Kidney (tissue), 14 donors: Measurements from ENCODE around the gene HERC4. TPM values are rescaled to one million over a fixed set of nuclear protein-coding genes. Genes with fewer than 3 reads are reported as not detected.
"Not testable (repeated sequence)": the region's sequence is repeated elsewhere in the genome, so short reads cannot be mapped to it uniquely, and the experiment has no call there.

Source experiments
- DNase-seq, 5 donors: peaks; one replicate each; pipeline ENCODE4 v3.0.0-alpha.2; 2013 to 2020
- FAIRE-seq: peaks from 2 replicates; lab custom pipeline; 2012; peaks lifted over from hg19 to GRCh38; lab: Jason Lieb, UNC
- H3K27ac ChIP-seq, 2 donors: one replicate each; pipeline ENCODE4 v1.7.0; 2013; ENCODE audit warnings: low read depth in 2 of 2, low read length in 2 of 2, inconsistent platforms in 1 of 2
- H3K27me3 ChIP-seq: one replicate; pipeline ENCODE4 v1.7.1; 2013; ENCODE audit warnings: low read length, inconsistent platforms; ENCODE audit not compliant: control insufficient read depth, insufficient read depth
- H3K36me3 ChIP-seq, 3 donors: one replicate each; pipeline versions ENCODE4 v1.7.0 to v1.7.1; 2013; ENCODE audit warnings: low read length in 3 of 3, control low read depth in 1 of 3, inconsistent platforms in 1 of 3; ENCODE audit not compliant: insufficient read depth in 3 of 3, control insufficient read depth in 2 of 3
- H3K4me1 ChIP-seq, 3 donors: one replicate each; pipeline versions ENCODE4 v1.7.0 to v1.7.1; 2013; ENCODE audit warnings: low read length in 3 of 3, inconsistent platforms in 1 of 3, low read depth in 1 of 3; ENCODE audit not compliant: control insufficient read depth in 2 of 3, insufficient read depth in 2 of 3
- H3K4me3 ChIP-seq, 3 donors: one replicate each; pipeline versions ENCODE4 v1.7.0 to v1.8.1; 2013; ENCODE audit warnings: low read length in 3 of 3, control low read depth in 1 of 3, inconsistent platforms in 1 of 3
- H3K9ac ChIP-seq, 3 donors: one replicate each; pipeline versions ENCODE4 v1.7.0 to v1.7.1; 2013; ENCODE audit warnings: low read length in 3 of 3, control low read depth in 1 of 3, inconsistent platforms in 1 of 3
- H3K9me3 ChIP-seq, 3 donors: one replicate each; pipeline versions ENCODE4 v1.7.0 to v1.7.1; 2013; ENCODE audit warnings: low read length in 3 of 3, control low read depth in 1 of 3, inconsistent platforms in 1 of 3; ENCODE audit not compliant: control insufficient read depth in 2 of 3, insufficient read depth in 1 of 3
- intact Hi-C: fragments of 100-400 bp; cut with DNase I; formaldehyde crosslinking; loops from one replicate; pipeline ENCODE4 v1.11.1; 2022
- polyA plus RNA-seq: library from polyadenylated mRNA; stranded (reverse); fragments of 350-450 nt; fragmentation: Illumina TruSeq; extraction: RNeasy Lipid Tissue Mini Kit (QIAGEN cat#74804); gene quantifications from one replicate; pipeline ENCODE4 v1.2.3, GENCODE V29; 2014; ENCODE audit warnings: low read depth, low replicate concordance; ENCODE audit not compliant: insufficient read depth
- total RNA-seq: library from RNA; stranded (reverse); fragmentation: NEBNext Ultra II Directional; extraction: Animal tissue kit (Norgen Biotek cat#: 25700); gene quantifications from one replicate; pipeline ENCODE4 v1.2.1, GENCODE V29; 2021
- TF ChIP-seq, protein P1 (sequence below): IDR thresholded peaks from 3 replicates; pipeline ENCODE4 v1.5.1; 2012; ENCODE audit warnings: mild to moderate bottlenecking, moderate library complexity, borderline replicate concordance; ENCODE audit not compliant: insufficient read depth; ENCODE audit errors: extremely low read depth
- donor health status: control.
- donor health status: control.
- donor health status: control.
- donor health status: control.
- donor health status: control.
- donor health status: DM: yes; HTN: yes; CAD: no.
- donor health status: Normal renal cell carcinoma (clear cell type).

The HERC4 gene
- total and polyA plus RNA-seq, 2 donors from 2014 or later: 13.3 to 47.1 TPM

DNA sequence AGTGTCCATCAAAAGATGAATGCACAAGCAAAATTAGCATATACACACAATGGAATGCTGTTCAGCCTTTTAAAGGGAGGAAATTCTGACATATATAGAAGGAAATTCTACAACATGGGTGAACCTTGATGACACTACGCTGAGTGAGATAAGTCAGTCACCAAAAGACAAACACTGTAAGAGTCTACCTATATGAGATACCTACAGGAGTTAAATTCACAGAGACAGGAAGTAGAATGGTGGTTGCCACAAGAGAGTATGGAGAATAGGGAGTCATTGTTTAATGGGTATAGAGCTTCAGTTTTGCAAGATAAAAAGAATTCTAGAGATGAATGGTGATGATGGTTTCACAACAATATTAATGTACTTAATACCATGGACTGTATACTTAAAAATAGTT is 51.8 kb downstream of the HERC4 start:
- Histone ChIP-seq H3K4me3 (no peak overlapping the region), H3K9me3 (peaks cover 0 to 2% (median 0%) of the 10 kb centered on the region in 3 donors), H3K27ac (no peak overlapping the region), H3K27me3 (no peaks in the 10 kb centered on the region), H3K9ac (no peak overlapping the region), H3K4me1 (no peaks in the 10 kb centered on the region), H3K36me3 (peaks cover 3 to 22% (median 4%) of the 10 kb centered on the region in 3 donors)
- DNase-seq (no peak), FAIRE-seq (no peak)
- intact Hi-C loops: no loop called here
- TF ChIP-seq, protein P1, sequence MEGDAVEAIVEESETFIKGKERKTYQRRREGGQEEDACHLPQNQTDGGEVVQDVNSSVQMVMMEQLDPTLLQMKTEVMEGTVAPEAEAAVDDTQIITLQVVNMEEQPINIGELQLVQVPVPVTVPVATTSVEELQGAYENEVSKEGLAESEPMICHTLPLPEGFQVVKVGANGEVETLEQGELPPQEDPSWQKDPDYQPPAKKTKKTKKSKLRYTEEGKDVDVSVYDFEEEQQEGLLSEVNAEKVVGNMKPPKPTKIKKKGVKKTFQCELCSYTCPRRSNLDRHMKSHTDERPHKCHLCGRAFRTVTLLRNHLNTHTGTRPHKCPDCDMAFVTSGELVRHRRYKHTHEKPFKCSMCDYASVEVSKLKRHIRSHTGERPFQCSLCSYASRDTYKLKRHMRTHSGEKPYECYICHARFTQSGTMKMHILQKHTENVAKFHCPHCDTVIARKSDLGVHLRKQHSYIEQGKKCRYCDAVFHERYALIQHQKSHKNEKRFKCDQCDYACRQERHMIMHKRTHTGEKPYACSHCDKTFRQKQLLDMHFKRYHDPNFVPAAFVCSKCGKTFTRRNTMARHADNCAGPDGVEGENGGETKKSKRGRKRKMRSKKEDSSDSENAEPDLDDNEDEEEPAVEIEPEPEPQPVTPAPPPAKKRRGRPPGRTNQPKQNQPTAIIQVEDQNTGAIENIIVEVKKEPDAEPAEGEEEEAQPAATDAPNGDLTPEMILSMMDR: no peak

DNA sequence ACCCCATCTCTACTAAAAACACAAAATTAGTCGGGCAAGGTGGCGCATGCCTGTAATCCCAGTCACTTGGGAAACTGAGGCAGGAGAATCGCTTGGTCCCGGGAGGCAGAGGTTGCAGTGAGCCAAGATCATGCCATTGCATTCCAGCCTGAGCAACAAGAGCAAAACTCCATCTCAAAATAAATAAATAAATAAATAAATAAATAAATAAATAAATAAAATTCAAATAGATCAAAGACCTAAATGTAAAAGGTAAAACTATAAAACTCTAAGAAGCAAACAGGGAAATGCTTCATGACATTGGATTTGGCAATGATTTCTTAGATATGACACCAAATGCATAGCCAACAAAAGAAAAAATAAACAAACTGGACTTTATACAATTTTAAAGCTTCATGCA is 52.8 kb downstream of the HERC4 start:
- peak in 1 of 5 donors; percentile 2 for DNase-seq
- H3K4me3 ChIP-seq, FAIRE-seq, H3K27ac ChIP-seq, H3K9me3 ChIP-seq, H3K4me1 ChIP-seq, H3K9ac ChIP-seq, intact Hi-C loops, H3K27me3 ChIP-seq: not testable (repeated sequence)
- peaks cover 3 to 22% (median 4%) of the 10 kb centered on the region in 3 donors for H3K36me3 ChIP-seq

DNA sequence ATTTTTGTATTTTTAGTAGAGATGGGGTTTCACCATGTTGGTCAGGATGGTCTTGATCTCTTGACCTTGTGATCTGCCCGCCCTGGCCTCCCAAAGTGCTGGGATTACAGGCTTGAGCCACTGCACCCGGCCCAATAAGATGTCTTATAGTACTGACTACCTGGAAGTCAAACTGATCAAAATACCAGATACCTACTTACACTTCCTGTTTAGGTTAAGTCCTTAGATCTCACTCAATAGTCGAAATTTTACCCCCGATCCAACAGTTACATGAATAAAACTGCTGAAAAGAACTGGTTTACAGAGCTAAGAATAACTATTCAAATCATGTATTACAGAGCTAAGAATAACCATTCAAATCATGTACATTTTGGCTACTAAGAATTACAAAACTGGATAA is 58.6 kb downstream of the HERC4 start:
- intact Hi-C loops, H3K4me1 ChIP-seq, H3K9ac ChIP-seq, H3K27me3 ChIP-seq, H3K4me3 ChIP-seq, FAIRE-seq, H3K9me3 ChIP-seq, H3K27ac ChIP-seq, DNase-seq: not testable (repeated sequence)
- peaks cover 5 to 16% (median 10%) of the 10 kb centered on the region in 3 donors for H3K36me3 ChIP-seq

DNA sequence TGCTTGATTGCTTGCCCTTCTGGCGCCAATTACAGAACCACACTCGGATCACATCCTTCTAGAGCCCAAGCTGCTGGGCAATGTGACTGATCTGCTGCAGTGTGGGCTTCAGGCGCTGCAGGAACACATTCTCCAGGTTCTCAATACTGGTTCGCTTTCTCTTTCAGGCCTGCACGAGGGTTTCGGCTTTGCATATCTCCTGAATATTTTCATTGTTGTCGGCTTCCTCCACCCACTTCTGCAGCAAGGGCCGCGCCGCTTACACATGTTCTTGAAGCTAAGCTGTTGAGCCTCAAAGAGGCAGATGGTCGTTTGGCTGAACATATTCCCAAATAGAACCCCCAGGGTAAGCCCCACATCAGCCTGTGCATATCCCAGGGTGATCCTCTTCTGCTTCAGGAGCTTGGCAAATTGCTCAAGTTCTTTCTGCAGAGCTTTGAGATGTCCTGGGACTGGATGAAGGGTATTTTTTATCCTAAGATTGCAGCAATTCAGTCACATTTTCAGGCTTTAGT is 64.6 kb downstream of the HERC4 start:
- FAIRE-seq: no peak
- Histone ChIP-seq H3K27ac (no peak overlapping the region), H3K4me3 (no peak overlapping the region), H3K27me3 (no peaks in the 10 kb centered on the region), H3K36me3 (peaks cover 0 to 9% (median 9%) of the 10 kb centered on the region in 3 donors), H3K4me1 (no peaks in the 10 kb centered on the region), H3K9me3 (no peaks in the 10 kb centered on the region), H3K9ac (no peak overlapping the region)
- intact Hi-C loops: no loop called here
- DNase-seq: no peak
- TF ChIP-seq, protein P1: no peak
